Right hindlimb (tissue), 1 donor: ENCODE results near the gene SMYD1.

Experiments
- DNase-seq: peaks from one replicate; pipeline ENCODE4 v3.0.0-alpha.2; 2018

Gene SMYD1

GRCh38 chr2:88147145-88147544 is 79.5 kb downstream of the SMYD1 start:
- no peak for DNase-seq

GRCh38 chr2:88148929-88149438 is 81.4 kb downstream of the SMYD1 start:
- no peak for DNase-seq

- no peak for DNase-seq
Observed at GRCh38 chr2:88159481-88159880, 91.9 kb downstream of the SMYD1 start.

GRCh38 chr2:88159955-88160415 is 92.4 kb downstream of the SMYD1 start:
- peak; percentile 51 for DNase-seq

GRCh38 chr2:88160517-88160916 is 92.9 kb downstream of the SMYD1 start:
- peak; percentile 54 for DNase-seq

GRCh38 chr2:88161446-88162244 is 94.0 kb downstream of the SMYD1 start:
- no peak for DNase-seq
